HepG2 (cell line): ENCODE data around the gene PGM5. TPM values are rescaled to one million over a fixed set of nuclear protein-coding genes. Genes with fewer than 3 reads are reported as not detected.

Experiments
- ATAC-seq: fragments of 200-7000 bp; cut with Tn5 transposase; 3 replicates; pipeline ENCODE4 v1.9.1; 2020; ENCODE audit warnings: mild to moderate bottlenecking, moderate library complexity
- BruUV-seq: library from RNA; stranded (reverse); fragments of 400-500 nt; replicated peaks from 2 replicates; lab custom pipeline; 2021; lab: Mats Ljungman, UMichigan
- CTCF ChIA-PET: fragments of 300-600 bp; formaldehyde crosslinking; extraction: SDS; loops from one replicate; lab custom pipeline; 2021; ENCODE audit warnings: low total read pairs, inconsistent platforms, low intra/inter-chr PET ratio; lab: Yijun Ruan, JAX
- POLR2A ChIA-PET: fragments of 350-600 bp; sonication (Branson Sonifier 250); formaldehyde crosslinking; loops from one replicate; lab custom pipeline; 2020; ENCODE audit warnings: antibody characterized with exemption, inconsistent platforms; lab: Yijun Ruan, JAX
- DNase-seq: peaks from one replicate; pipeline ENCODE4 v3.0.0-alpha.2; 2015; ENCODE audit warnings: low spot score
- FAIRE-seq: peaks from 3 replicates; lab custom pipeline; 2011; peaks lifted over from hg19 to GRCh38; lab: Jason Lieb, UNC
- H2AFZ ChIP-seq: one replicate; pipeline ENCODE4 v1.6.1; 2011; ENCODE audit warnings: low read length, inconsistent platforms
- H3K27ac ChIP-seq: fragments of 300-600 bp; 3 replicates; pipeline ENCODE4 v1.8.0; 2011; ENCODE audit warnings: mixed run types, mild to moderate bottlenecking, mixed read lengths, low read length, inconsistent platforms; ENCODE audit not compliant: insufficient read depth; ENCODE audit errors: extremely low read length
- H3K27me3 ChIP-seq, 2 experiments: fragments of 200-600 bp in 1 of 2; 2 replicates in 1 of 2; 3 replicates in 1 of 2; pipeline versions ENCODE4 v1.6.0 to v1.8.0; 2011; ENCODE audit warnings: low read length in 2 of 2, mild to moderate bottlenecking in 2 of 2, moderate library complexity in 2 of 2, inconsistent platforms in 1 of 2; ENCODE audit not compliant: insufficient read depth in 2 of 2, control insufficient read depth in 1 of 2
- H3K36me3 ChIP-seq, 2 experiments: fragments of 200-600 bp in 1 of 2; replicated peaks in 1 of 2; 2 replicates in 1 of 2; 3 replicates in 1 of 2; pipeline versions ENCODE4 v1.5.1 to v1.8.0; 2011; ENCODE audit warnings: low read length in 2 of 2, inconsistent platforms in 1 of 2; ENCODE audit not compliant: insufficient read depth in 2 of 2, control insufficient read depth in 1 of 2
- H3K4me1 ChIP-seq: 2 replicates; pipeline ENCODE4 v1.5.1; 2012; ENCODE audit warnings: low read length, inconsistent platforms; ENCODE audit not compliant: insufficient read depth
- H3K4me2 ChIP-seq: 2 replicates; pipeline ENCODE4 v1.6.0; 2011; ENCODE audit warnings: low read depth, low read length, inconsistent platforms
- H3K4me3 ChIP-seq, 3 experiments: fragments of 200-600 bp in 1 of 3; sonication (generic), shearing (Covaris generic) in 1 of 3; replicated peaks in 1 of 3; 2 replicates each; pipeline ENCODE4 v1.5.1; 2011 to 2016; ENCODE audit warnings: low read length in 3 of 3, inconsistent platforms in 2 of 3, low read depth in 2 of 3, mild to moderate bottlenecking in 2 of 3, control low read depth in 1 of 3, mixed read lengths in 1 of 3; ENCODE audit not compliant: insufficient read depth in 1 of 3
- H3K79me2 ChIP-seq: one replicate; pipeline ENCODE4 v1.6.1; 2011; ENCODE audit warnings: low read length, inconsistent platforms; ENCODE audit not compliant: insufficient read depth
- H3K9ac ChIP-seq: 2 replicates; pipeline ENCODE4 v1.6.0; 2011; ENCODE audit warnings: mild to moderate bottlenecking, low read depth, low read length, inconsistent platforms; ENCODE audit not compliant: insufficient read depth
- H3K9me3 ChIP-seq: 2 replicates; pipeline ENCODE4 v1.5.1; 2012; ENCODE audit warnings: mild to moderate bottlenecking, low read length
- H4K20me1 ChIP-seq: 2 replicates; pipeline ENCODE4 v1.6.0; 2011; ENCODE audit warnings: inconsistent platforms, mild to moderate bottlenecking, low read length, moderate library complexity; ENCODE audit not compliant: insufficient read depth
- ATAD3A ChIP-seq: sonication (generic); formaldehyde crosslinking; IDR thresholded peaks from 2 replicates; pipeline ENCODE4 v1.4.0; 2020; ENCODE audit warnings: missing genetic modification reagents
- MYNN ChIP-seq: sonication (generic); formaldehyde crosslinking; IDR thresholded peaks from 2 replicates; pipeline ENCODE4 v1.4.0; 2020; ENCODE audit warnings: mild to moderate bottlenecking, low read depth, missing genetic modification reagents
- PAF1 ChIP-seq: IDR thresholded peaks from 2 replicates; pipeline ENCODE4 v1.6.1; 2016; ENCODE audit warnings: missing genetic modification reagents, missing compliant biosample characterization
- RELA ChIP-seq: sonication (generic); formaldehyde crosslinking; IDR thresholded peaks from 2 replicates; pipeline ENCODE4 v1.4.0; 2020; ENCODE audit warnings: missing genetic modification reagents
- ZC3H4 ChIP-seq: sonication (generic); formaldehyde crosslinking; IDR thresholded peaks from 2 replicates; pipeline ENCODE4 v1.4.0; 2020; ENCODE audit warnings: missing genetic modification reagents, borderline replicate concordance
- ZFYVE20 ChIP-seq: sonication (generic); formaldehyde crosslinking; IDR thresholded peaks from 2 replicates; pipeline ENCODE4 v1.8.0; 2023; ENCODE audit warnings: low read depth, mild to moderate bottlenecking, moderate library complexity, missing genetic modification reagents, borderline replicate concordance
- ZNF468 ChIP-seq: sonication (generic); formaldehyde crosslinking; IDR thresholded peaks from 2 replicates; pipeline ENCODE4 v1.8.0; 2022; ENCODE audit warnings: mild to moderate bottlenecking, moderate library complexity, missing genetic modification reagents
- ZNF83 ChIP-seq: sonication (generic); formaldehyde crosslinking; IDR thresholded peaks from 2 replicates; pipeline ENCODE4 v1.4.0; 2020; ENCODE audit warnings: missing genetic modification reagents, mild to moderate bottlenecking, borderline replicate concordance
- ZZZ3 ChIP-seq: sonication (generic); formaldehyde crosslinking; IDR thresholded peaks from 2 replicates; pipeline ENCODE4 v1.4.0; 2020; ENCODE audit warnings: missing genetic modification reagents, mild to moderate bottlenecking, borderline replicate concordance
- in situ Hi-C: cut with HindIII; loops from 2 replicates; pipeline ENCODE4 v1.10.0; 2017; ENCODE audit warnings: low pct_unique_long_range_greater_than_20kb; ENCODE audit not compliant: extremely low pct_ligation_motif_present
- intact Hi-C: fragments of 100-400 bp; cut with micrococcal nuclease; formaldehyde crosslinking; loops from one replicate; pipeline ENCODE4 v1.10.0; 2022; ENCODE audit not compliant: unreplicated experiment
- polyA plus RNA-seq, 8 experiments: library from polyadenylated mRNA; depleted of rRNA in 3 of 8; stranded (reverse) in 7 of 8; unstranded in 1 of 8; fragments of >200 nt; fragmentation: Illumina TruSeq in 4 of 8; extraction: Trizol in 4 of 8; gene quantifications; 2 replicates each; pipeline versions ENCODE4 v1.2.1 to v1.2.3, GENCODE V29; 2011 to 2016; ENCODE audit warnings: low read depth in 4 of 8, missing spikeins in 1 of 8, mixed read lengths in 1 of 8; ENCODE audit not compliant: insufficient read depth in 1 of 8
- total RNA-seq, 5 experiments: library from RNA; depleted of rRNA; stranded (reverse); fragments of >200 nt; fragmentation: Illumina TruSeq; extraction: Trizol; gene quantifications; 2 replicates each; pipeline ENCODE4 v1.2.3, GENCODE V29; 2016; ENCODE audit warnings: low read depth in 1 of 5
- TF ChIP-seq, protein P1 (sequence below): fragments of 450-650 bp; IDR thresholded peaks from 2 replicates; pipeline ENCODE4 v1.6.1; 2016

The PGM5 gene
- total and polyA plus RNA-seq, 2 of the 13 experiments (the other 11 are each of a cell fraction or from before 2014, with no cell fraction given) = not detected

DNA sequence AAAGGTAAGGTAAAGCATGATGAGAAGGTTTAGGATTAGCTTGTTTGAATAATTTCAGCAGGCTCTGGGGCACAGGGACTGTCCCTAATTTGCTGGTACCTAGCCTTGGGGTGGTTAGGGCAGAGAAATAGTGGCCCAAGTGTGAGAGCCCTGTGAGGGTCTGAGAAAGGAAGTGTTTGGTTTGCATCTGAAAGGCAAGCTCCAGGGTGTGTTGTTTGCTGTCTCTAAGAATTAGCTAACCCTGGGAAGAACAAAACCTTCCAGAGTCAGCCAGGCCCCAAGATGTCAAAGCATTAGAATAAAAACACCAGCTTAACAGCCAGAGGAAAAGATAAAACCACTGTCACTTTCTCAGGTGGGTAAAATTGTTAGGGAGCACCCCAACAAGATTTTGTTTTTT, 153.3 kb downstream of the PGM5 start:
- FAIRE-seq (no peak), DNase-seq (no peak), ATAC-seq (no peak)
- no peak overlapping the region for H3K4me2 ChIP-seq
- TF ChIP-seq ZNF83 (CRISPR knock-in tag) (no peak), ZC3H4 (CRISPR knock-in tag) (no peak), RELA (CRISPR knock-in tag) (no peak), MYNN (CRISPR knock-in tag) (no peak), ZFYVE20 (no peak), ZNF468 (CRISPR knock-in tag) (no peak), ATAD3A (CRISPR knock-in tag) (no peak), PAF1 (no peak), ZZZ3 (CRISPR knock-in tag) (no peak)
- TF ChIP-seq, protein P1, sequence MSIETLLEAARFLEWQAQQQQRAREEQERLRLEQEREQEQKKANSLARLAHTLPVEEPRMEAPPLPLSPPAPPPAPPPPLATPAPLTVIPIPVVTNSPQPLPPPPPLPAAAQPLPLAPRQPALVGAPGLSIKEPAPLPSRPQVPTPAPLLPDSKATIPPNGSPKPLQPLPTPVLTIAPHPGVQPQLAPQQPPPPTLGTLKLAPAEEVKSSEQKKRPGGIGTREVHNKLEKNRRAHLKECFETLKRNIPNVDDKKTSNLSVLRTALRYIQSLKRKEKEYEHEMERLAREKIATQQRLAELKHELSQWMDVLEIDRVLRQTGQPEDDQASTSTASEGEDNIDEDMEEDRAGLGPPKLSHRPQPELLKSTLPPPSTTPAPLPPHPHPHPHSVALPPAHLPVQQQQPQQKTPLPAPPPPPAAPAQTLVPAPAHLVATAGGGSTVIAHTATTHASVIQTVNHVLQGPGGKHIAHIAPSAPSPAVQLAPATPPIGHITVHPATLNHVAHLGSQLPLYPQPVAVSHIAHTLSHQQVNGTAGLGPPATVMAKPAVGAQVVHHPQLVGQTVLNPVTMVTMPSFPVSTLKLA = no peak
- intact Hi-C loops (no loop called here), in situ Hi-C loops (no loop called here)
- no peaks in the 10 kb centered on the region for H4K20me1 ChIP-seq
- H3K4me1 ChIP-seq = peaks cover 19% of the 10 kb centered on the region
- ChIA-PET CTCF (no interaction called here), POLR2A (no interaction called here)
- no peaks in the 10 kb centered on the region for H3K79me2 ChIP-seq
- no peak overlapping the region for H3K9ac ChIP-seq
- BruUV-seq = no TSS peak
- H3K9me3 ChIP-seq = no peaks in the 10 kb centered on the region
- no peaks in the 10 kb centered on the region for H3K36me3 ChIP-seq
- H3K4me3 ChIP-seq = no peak overlapping the region
- H3K27ac ChIP-seq = no peak overlapping the region
- no peaks in the 10 kb centered on the region for H3K27me3 ChIP-seq
- no peak overlapping the region for H2AFZ ChIP-seq
